CD4-positive, alpha-beta T cell treated with Interleukin-12 subunit alpha and Interleukin-12 subunit beta, for 1 hour (primary cell): Measurements from ENCODE around the gene PCBP3.
"Not testable (repeated sequence)": the region's sequence is repeated elsewhere in the genome, so short reads cannot be mapped to it uniquely, and the experiment has no call there.

Experiments
- DNase-seq: peaks from one replicate; pipeline ENCODE4 v3.0.0-alpha.2; 2020

Gene PCBP3

GRCh38 chr21:45643021-45643980 lies at the start of gene PCBP3:
Gene PCBP3 (plus strand): TSS chr21:45643725. CDS start chr21:45850086, 206,361 bp downstream.
- DNase-seq, result peak; percentile 91

- no peak for DNase-seq
Observed at GRCh38 chr21:45594721-45595489, 48.6 kb upstream of the PCBP3 start.

- DNase-seq, result no peak
Observed at GRCh38 chr21:45595574-45596295, 47.8 kb upstream of the PCBP3 start.

- peak; percentile 83 for DNase-seq
Observed at GRCh38 chr21:45596704-45597318, 46.7 kb upstream of the PCBP3 start.

GRCh38 chr21:45598109-45598508 lies 45.4 kb upstream of the PCBP3 start:
- no peak for DNase-seq

GRCh38 chr21:45598666-45599065 lies 44.9 kb upstream of the PCBP3 start:
- no peak for DNase-seq

- DNase-seq, result no peak
Observed at GRCh38 chr21:45599146-45599581, 44.4 kb upstream of the PCBP3 start.

GRCh38 chr21:45600248-45600647 lies 43.3 kb upstream of the PCBP3 start:
- no peak for DNase-seq

GRCh38 chr21:45601551-45601950 lies 42.0 kb upstream of the PCBP3 start:
- no peak for DNase-seq

GRCh38 chr21:45602106-45602505 lies 41.4 kb upstream of the PCBP3 start:
- DNase-seq, result no peak

GRCh38 chr21:45603481-45603880 lies 40.0 kb upstream of the PCBP3 start:
- no peak for DNase-seq

GRCh38 chr21:45604681-45605080 lies 38.8 kb upstream of the PCBP3 start:
- not testable (repeated sequence) for DNase-seq

GRCh38 chr21:45607021-45607908 lies 36.3 kb upstream of the PCBP3 start:
- peak; percentile 49 for DNase-seq

- no peak for DNase-seq
Observed at GRCh38 chr21:45607909-45608295, 35.6 kb upstream of the PCBP3 start.

- peak; percentile 34 for DNase-seq
Observed at GRCh38 chr21:45608747-45609470, 34.6 kb upstream of the PCBP3 start.

GRCh38 chr21:45609616-45610015 lies 33.9 kb upstream of the PCBP3 start:
- not testable (repeated sequence) for DNase-seq

GRCh38 chr21:45611296-45611695 lies 32.2 kb upstream of the PCBP3 start:
- no peak for DNase-seq

- DNase-seq, result no peak
Observed at GRCh38 chr21:45611939-45612664, 31.4 kb upstream of the PCBP3 start.

- not testable (repeated sequence) for DNase-seq
Observed at GRCh38 chr21:45612665-45613019, 30.9 kb upstream of the PCBP3 start.

GRCh38 chr21:45613396-45613795 lies 30.1 kb upstream of the PCBP3 start:
- no peak for DNase-seq
